Heart left ventricle (tissue), 16 donors: Measurements from ENCODE around the gene CYGB. TPM values are rescaled to one million over a fixed set of nuclear protein-coding genes. Genes with fewer than 3 reads are reported as not detected.
A peak's percentile ranks its signal among the peaks of the same experiment; 100 is the strongest.

Experiments
- ATAC-seq, 4 donors: fragments of 200-7000 bp; cut with Tn5 transposase; one replicate each; pipeline ENCODE4 v1.9.1; 2020 to 2022; ENCODE audit warnings: moderate library complexity in 4 of 4, mild to moderate bottlenecking in 3 of 4, moderate number of reproducible peaks in 1 of 4
- DNase-seq, 5 donors: peaks; one replicate each; pipeline ENCODE4 v3.0.0-alpha.2; 2020
- H3K27ac ChIP-seq, 12 donors: fragments of 200-600 bp; sonication (generic) in 4 of 12; one replicate each; pipeline versions ENCODE4 v1.5.0 to v1.8.0; 2016 to 2022; ENCODE audit warnings: mild to moderate bottlenecking in 2 of 12
- H3K27me3 ChIP-seq, 9 donors: fragments of 200-600 bp; sonication (generic) in 2 of 9; one replicate each; pipeline versions ENCODE4 v1.5.1 to v1.8.0; 2016 to 2022; ENCODE audit warnings: mild to moderate bottlenecking in 3 of 9
- H3K36me3 ChIP-seq, 9 donors: fragments of 200-600 bp; sonication (generic) in 2 of 9; one replicate each; pipeline versions ENCODE4 v1.5.0 to v1.8.0; 2018 to 2022; ENCODE audit warnings: mild to moderate bottlenecking in 2 of 9
- H3K4me1 ChIP-seq, 12 donors: fragments of 200-600 bp; sonication (generic) in 4 of 12; one replicate each; pipeline versions ENCODE4 v1.5.0 to v1.8.0; 2016 to 2022; ENCODE audit warnings: mild to moderate bottlenecking in 3 of 12
- H3K4me3 ChIP-seq, 12 donors: fragments of 200-600 bp; sonication (generic) in 4 of 12; one replicate each; pipeline versions ENCODE4 v1.5.0 to v1.8.0; 2017 to 2022; ENCODE audit warnings: mild to moderate bottlenecking in 9 of 12, moderate library complexity in 4 of 12
- H3K9me3 ChIP-seq, 12 donors: fragments of 200-600 bp; sonication (generic) in 4 of 12; one replicate each; pipeline versions ENCODE4 v1.5.0 to v1.8.0; 2016 to 2022; ENCODE audit warnings: mild to moderate bottlenecking in 1 of 12
- POLR2A ChIP-seq, 2 donors: fragments of 450-650 bp; IDR thresholded peaks; one replicate each; pipeline ENCODE4 v1.6.1; 2017; ENCODE audit warnings: antibody characterized with exemption in 2 of 2, mild to moderate bottlenecking in 2 of 2, moderate library complexity in 2 of 2
- WGBS, 4 donors: extraction: QIAGEN DNeasy Blood & Tissue Kit in 2 of 4; methylation state at CpG; one replicate each; pipeline versions ENCODE4 v1.1.5 to v1.1.7; 2013 to 2018; 5-methylcytosine and 5-hydroxymethylcytosine counted together
- intact Hi-C, 10 donors: fragments of 100-400 bp; cut with DNase I; formaldehyde crosslinking; loops; one replicate each; pipeline versions ENCODE4 v1.11.1 to v1.14.2; 2022
- polyA plus RNA-seq, 2 donors: library from polyadenylated mRNA; stranded (reverse); fragments of 200-250 nt; gene quantifications; one replicate each; pipeline ENCODE4 v1.2.3, GENCODE V29; 2013
- total RNA-seq, 9 donors: library from RNA; depleted of rRNA in 2 of 9; stranded (reverse); fragments of >200 nt in 2 of 9; fragmentation: NEBNext Ultra II Directional in 3 of 9; extraction: Animal tissue kit (Norgen Biotek cat#: 25700) in 3 of 9; gene quantifications; one replicate each; pipeline versions ENCODE4 v1.1.0 to v1.2.4, GENCODE V29; 2016 to 2023
- TF ChIP-seq, protein P1 (sequence below), 12 donors: fragments of 200-600 bp; sonication (generic) in 4 of 12; IDR thresholded peaks; one replicate each; pipeline versions ENCODE4 v1.5.0 to v1.8.0; 2018 to 2022; ENCODE audit warnings: antibody characterized with exemption in 12 of 12, mild to moderate bottlenecking in 5 of 12
- donor health status: ischemic (EF 13 %, LVEDD 7.1; RV severe dilation, severe dysfunction).
- donor health status: healthy with polysubstance abuse.
- donor health status: DM: no; HTN: yes; CAD: no.
- donor health status: DM: no; HTN: no; CAD: no.
- donor health status: ischemic (EF 25% LVEDD 6.9; RV normal size, moderate dysfunction).
- donor health status: ischemic (EF 25% LVEDD 5.7; RV mildly dilated, moderate dysfunction).
- donor health status: healthy.
- donor health status: DM: yes; HTN: yes; CAD: no.
- donor health status: ischemic (EF 35%, LVEDD 5.7; RV mildly dilated, moderate dysfunction).
- donor health status: nonischemic (EF 11% LVEDD 7.7; RV severe dilation, severe dysfunction).
- donor health status: DM: yes; HTN: yes; CAD: no.
- donor health status: PGD.
- donor health status: ischemic (EF 29% LVEDD 5.4; RV normal size, mild dysfunction).
- donor health status: nonischemic (EF 23%, LVEDD 6.1; RV moderate dilation, normal function).

The CYGB gene
- total and polyA plus RNA-seq, 11 donors = 11.8 to 37.9 (median 21.9) TPM

DNA sequence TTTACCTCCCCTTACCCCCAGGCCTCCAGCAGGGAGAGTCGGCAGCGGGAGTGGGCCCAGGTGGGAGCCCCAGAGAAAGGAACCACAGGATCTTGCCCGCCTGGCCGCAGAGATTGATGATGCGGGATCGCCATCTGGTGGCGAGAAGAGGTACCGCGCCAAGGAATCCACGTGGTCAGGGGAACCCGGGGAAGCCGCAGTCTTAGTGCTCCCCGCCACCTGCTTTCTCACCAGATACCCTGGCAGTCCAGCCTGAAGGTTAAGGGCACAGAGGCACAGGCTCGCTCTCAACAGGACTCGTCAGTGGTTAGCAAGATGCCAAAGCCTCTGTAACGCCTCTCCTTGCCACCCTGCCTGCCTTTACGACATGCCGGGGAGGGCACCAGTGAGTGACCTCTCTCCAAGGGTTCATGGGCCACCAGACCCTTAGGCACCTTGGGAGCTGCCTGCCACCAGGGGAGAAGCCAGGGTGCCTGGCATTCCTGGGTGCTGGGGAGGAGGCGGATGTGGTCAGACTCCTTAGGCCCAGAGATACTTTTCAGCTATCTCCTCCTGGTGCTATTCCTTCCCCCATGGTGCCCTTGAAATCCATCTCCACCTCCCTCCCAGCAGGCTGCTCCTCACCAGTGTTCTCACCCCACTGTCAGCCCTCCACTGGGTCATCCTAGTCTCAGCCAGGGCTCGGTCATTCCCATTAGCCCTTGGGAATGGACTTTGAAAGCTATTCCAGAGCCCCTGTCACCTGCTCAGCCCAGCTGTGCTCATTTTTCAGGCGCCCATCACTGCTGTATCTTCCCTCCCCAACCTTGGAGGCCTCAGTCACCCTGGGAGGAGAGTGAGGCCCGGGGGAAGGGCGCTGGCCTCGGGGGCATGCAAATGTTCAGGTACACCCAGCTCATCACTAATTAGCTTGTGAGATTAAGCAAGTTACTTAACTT is 30.8 kb downstream of the CYGB start:
- intact Hi-C loops = loop anchor here in 9 of 10 donors (1.0 to 10.0 kb wide), 8 partner anchors 40 to 204 kb away; partner anchors contain the start of genes QRICH2 (in 2 of the 9) and AANAT (in 1 of the 9)
- ATAC-seq = peak; percentile 70 to 82 (median 78)
- DNase-seq = peak; percentile 75 to 91 (median 80)
- Histone ChIP-seq H3K9me3 (no peaks in the 10 kb centered on the region), H3K27me3 (peaks cover 0 to 9% (median 0%) of the 10 kb centered on the region in 9 donors), H3K4me1 (peaks cover 0 to 38% (median 9%) of the 10 kb centered on the region in 12 donors), H3K27ac (no peak overlapping the region), H3K36me3 (no peaks in the 10 kb centered on the region), H3K4me3 (no peak overlapping the region)
- 25 to 30% (median 28%) methylated on average over 23 to 24 of the region's 24 CpGs for WGBS, 4 donors
- TF ChIP-seq, protein P1, sequence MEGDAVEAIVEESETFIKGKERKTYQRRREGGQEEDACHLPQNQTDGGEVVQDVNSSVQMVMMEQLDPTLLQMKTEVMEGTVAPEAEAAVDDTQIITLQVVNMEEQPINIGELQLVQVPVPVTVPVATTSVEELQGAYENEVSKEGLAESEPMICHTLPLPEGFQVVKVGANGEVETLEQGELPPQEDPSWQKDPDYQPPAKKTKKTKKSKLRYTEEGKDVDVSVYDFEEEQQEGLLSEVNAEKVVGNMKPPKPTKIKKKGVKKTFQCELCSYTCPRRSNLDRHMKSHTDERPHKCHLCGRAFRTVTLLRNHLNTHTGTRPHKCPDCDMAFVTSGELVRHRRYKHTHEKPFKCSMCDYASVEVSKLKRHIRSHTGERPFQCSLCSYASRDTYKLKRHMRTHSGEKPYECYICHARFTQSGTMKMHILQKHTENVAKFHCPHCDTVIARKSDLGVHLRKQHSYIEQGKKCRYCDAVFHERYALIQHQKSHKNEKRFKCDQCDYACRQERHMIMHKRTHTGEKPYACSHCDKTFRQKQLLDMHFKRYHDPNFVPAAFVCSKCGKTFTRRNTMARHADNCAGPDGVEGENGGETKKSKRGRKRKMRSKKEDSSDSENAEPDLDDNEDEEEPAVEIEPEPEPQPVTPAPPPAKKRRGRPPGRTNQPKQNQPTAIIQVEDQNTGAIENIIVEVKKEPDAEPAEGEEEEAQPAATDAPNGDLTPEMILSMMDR (IDR thresholded peaks at IDR 0.05) = peak; percentile 90 to 97 (median 94)
- no peak for TF ChIP-seq POLR2A (IDR thresholded peaks at IDR 0.05)

DNA sequence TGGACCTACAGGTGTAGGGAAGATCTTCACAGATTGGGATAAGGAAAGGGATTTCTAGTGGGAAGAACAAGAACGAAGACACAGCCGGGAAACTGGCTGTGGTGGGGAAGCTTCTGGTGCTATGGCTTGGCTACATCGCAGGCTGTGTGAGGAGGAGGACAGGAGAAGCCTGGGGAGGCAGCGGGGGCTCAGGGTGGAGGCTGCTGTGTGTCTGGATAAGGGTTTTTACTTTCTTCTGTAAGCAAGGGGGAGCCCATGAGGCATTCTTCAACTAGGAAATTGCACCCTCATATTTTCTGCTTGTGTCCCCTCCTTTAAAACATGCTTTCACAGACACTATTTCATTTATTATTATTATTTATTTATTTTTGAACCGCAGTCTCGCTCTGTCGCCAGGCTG is 33.4 kb downstream of the CYGB start:
- Histone ChIP-seq H3K4me1 (peaks cover under 1 to 49% (median 24%) of the 10 kb centered on the region in 12 donors), H3K4me3 (no peak overlapping the region), H3K27ac (no peak overlapping the region), H3K27me3 (peaks cover 0 to 9% (median 0%) of the 10 kb centered on the region in 9 donors), H3K9me3 (no peaks in the 10 kb centered on the region), H3K36me3 (no peaks in the 10 kb centered on the region)
- no peak for TF ChIP-seq POLR2A (IDR thresholded peaks at IDR 0.05)
- TF ChIP-seq, protein P1 (IDR thresholded peaks at IDR 0.05) = no peak
- ATAC-seq (no peak), DNase-seq (no peak)
- intact Hi-C loops = loop anchor here in 6 of 10 donors (2.0 to 10.0 kb wide), 5 partner anchors 37 to 202 kb away; partner anchors contain the start of genes AANAT (in 1 of the 6) and QRICH2 (in 1 of the 6)
- 67 to 83% (median 75%) methylated on average over 7 of the region's 7 CpGs for WGBS, 4 donors

DNA sequence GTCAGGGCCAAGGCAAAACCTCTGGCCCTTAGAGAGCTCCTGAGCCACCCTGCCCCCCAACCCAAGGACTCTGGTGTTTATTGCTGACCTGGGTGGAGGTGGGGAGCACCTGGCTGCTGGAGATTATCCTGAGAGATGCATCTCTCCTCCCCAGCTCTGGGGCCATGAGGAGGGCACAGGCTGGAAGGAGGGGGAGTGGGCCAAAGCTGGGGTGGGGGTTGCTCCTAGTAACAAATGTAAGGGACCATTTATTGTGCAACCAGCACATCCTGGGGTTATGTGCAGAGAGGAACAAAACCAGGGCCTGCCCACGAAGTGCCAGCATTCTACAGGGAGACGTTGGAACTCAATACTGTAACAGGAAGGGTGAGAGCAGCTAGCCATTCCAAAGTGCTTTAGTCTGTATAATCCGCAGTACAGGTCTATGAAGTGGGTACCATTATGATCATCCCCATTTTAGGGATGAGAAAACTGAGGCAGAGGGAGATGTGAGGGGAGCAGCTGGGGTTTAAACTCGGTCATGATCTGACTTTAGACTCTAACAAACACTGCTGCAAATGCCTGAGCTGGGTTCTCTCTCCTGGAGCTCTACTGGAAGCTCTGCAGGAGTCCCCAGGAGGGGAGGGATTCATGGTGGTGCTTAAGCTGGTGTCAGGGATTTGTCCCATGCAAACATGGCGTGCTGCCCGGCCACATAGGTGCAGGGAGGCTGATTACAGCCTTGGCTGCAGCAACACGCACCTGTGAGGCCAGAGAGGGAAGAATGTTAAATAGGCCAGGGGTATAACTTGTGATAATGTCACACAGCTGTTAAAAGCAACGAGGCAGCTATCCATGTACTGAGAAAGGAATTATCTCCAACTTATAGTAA is 34.9 kb downstream of the CYGB start:
- intact Hi-C loops = loop anchor here in 5 of 10 donors (5.0 to 10.0 kb wide), 4 partner anchors 95 to 200 kb away; partner anchors contain the start of gene QRICH2 (in 1 of the 5)
- H3K4me1 ChIP-seq = peaks cover 8 to 63% (median 38%) of the 10 kb centered on the region in 12 donors
- DNase-seq (no peak), ATAC-seq (no peak)
- H3K27ac ChIP-seq = peak overlapping the region in 4 of 12 donors; percentile 88 to 94 (median 92)
- peaks cover 0 to 9% (median 0%) of the 10 kb centered on the region in 9 donors for H3K27me3 ChIP-seq
- H3K4me3 ChIP-seq = no peak overlapping the region
- 81 to 84% (median 82%) methylated on average over 8 of the region's 8 CpGs for WGBS, 4 donors
- no peaks in the 10 kb centered on the region for H3K9me3 ChIP-seq
- no peaks in the 10 kb centered on the region for H3K36me3 ChIP-seq
- no peak for TF ChIP-seq POLR2A (IDR thresholded peaks at IDR 0.05)
- TF ChIP-seq, protein P1 (IDR thresholded peaks at IDR 0.05) = no peak
